BJ (cell line): Measurements from ENCODE around the gene NTRK3. TPM values are rescaled to one million over a fixed set of nuclear protein-coding genes. Genes with fewer than 3 reads are reported as not detected.

ENCODE experiments used
- CTCF ChIA-PET: fragments of 350-600 bp; formaldehyde crosslinking; extraction: SDS; loops from one replicate; lab custom pipeline; 2021; ENCODE audit warnings: antibody characterized with exemption, inconsistent platforms; lab: Yijun Ruan, JAX
- POLR2A ChIA-PET: fragments of 300-600 bp; sonication (Branson Sonifier 250); formaldehyde crosslinking; extraction: SDS; loops from one replicate; lab custom pipeline; 2021; ENCODE audit warnings: antibody characterized with exemption; lab: Charles Lee
- DNase-seq: peaks from one replicate; pipeline ENCODE4 v3.0.0-alpha.2; 2011; ENCODE audit warnings: low read depth
- H3K27me3 ChIP-seq: 2 replicates; pipeline ENCODE4 v1.6.0; 2011; ENCODE audit warnings: low read length; ENCODE audit not compliant: control insufficient read depth, insufficient read depth
- H3K36me3 ChIP-seq: 2 replicates; pipeline ENCODE4 v1.5.1; 2011; ENCODE audit warnings: low read length; ENCODE audit not compliant: control insufficient read depth, insufficient read depth
- H3K4me3 ChIP-seq: 2 replicates; pipeline ENCODE4 v1.5.1; 2011; ENCODE audit warnings: low read depth, mild to moderate bottlenecking, control low read depth, low read length
- polyA plus RNA-seq: library from polyadenylated mRNA; depleted of rRNA; stranded (reverse); fragments of >200 nt; gene quantifications from 2 replicates; pipeline ENCODE4 v1.2.3, GENCODE V29; 2011
- TF ChIP-seq, protein P1 (sequence below): IDR thresholded peaks from 2 replicates; pipeline ENCODE4 v1.5.1; 2011; ENCODE audit warnings: low read depth, mild to moderate bottlenecking, control low read depth, inconsistent platforms, low read length, moderate library complexity; ENCODE audit not compliant: insufficient read depth

NTRK3 gene
- polyA plus RNA-seq, 1 experiment = 0.12 TPM

DNA sequence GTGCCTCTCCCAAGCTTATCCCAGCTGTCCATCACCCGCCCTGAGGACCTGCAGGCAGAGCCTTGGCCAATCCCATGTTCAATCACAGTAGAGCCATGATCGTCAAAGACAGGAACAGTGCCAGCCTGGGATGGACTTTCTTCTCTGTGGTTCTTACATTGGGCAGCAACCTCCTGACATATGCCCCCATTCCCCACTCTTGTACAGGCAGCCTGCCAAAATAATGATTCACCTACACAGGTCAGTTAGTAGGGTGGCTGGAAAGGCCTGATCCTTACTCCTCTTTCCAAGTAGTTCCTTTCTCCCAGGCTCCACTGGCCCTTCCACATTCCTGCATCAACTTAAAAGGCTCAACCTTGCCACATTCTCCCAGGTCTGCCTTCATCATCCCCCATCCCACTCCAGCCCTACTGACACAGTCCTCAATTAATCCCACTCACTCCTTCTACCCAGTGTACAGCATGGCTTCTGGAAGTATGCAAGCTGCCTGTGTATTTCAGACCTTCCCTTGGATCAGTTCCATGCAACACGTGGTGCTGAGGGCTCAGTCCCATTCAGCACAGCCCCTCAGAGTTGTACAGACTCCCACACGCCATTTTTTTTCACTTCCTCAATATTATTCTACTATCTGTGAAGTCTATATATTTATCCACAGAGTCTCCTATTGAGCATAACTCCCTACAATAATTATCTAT is 189.8 kb downstream of the NTRK3 start:
- POLR2A ChIA-PET = no interaction called here
- H3K27me3 ChIP-seq = no peaks in the 10 kb centered on the region
- H3K36me3 ChIP-seq = no peaks in the 10 kb centered on the region
- TF ChIP-seq, protein P1, sequence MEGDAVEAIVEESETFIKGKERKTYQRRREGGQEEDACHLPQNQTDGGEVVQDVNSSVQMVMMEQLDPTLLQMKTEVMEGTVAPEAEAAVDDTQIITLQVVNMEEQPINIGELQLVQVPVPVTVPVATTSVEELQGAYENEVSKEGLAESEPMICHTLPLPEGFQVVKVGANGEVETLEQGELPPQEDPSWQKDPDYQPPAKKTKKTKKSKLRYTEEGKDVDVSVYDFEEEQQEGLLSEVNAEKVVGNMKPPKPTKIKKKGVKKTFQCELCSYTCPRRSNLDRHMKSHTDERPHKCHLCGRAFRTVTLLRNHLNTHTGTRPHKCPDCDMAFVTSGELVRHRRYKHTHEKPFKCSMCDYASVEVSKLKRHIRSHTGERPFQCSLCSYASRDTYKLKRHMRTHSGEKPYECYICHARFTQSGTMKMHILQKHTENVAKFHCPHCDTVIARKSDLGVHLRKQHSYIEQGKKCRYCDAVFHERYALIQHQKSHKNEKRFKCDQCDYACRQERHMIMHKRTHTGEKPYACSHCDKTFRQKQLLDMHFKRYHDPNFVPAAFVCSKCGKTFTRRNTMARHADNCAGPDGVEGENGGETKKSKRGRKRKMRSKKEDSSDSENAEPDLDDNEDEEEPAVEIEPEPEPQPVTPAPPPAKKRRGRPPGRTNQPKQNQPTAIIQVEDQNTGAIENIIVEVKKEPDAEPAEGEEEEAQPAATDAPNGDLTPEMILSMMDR = no peak
- H3K4me3 ChIP-seq = no peak overlapping the region
- CTCF ChIA-PET = no interaction called here
- no peak for DNase-seq

DNA sequence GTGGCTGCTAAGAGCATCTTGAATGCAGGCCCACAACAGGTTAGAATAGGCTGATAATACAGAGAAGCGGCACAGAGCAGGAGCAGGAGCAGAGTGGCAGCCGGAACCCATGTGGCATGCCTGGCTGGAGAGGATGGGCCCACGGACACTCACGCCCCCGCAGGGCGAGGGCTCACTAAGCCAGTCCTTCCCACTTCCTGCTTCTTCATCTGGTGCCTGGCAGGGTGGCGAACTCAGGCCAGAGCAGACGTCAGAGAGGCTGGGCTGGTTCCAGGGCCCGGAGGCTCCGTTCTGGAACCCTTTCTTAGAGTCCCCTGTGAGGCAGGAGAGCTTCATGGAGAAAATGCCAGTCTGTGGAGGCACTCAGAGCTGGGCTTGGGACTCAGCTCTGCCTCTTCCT is 195.1 kb downstream of the NTRK3 start:
- TF ChIP-seq, protein P1 = no peak
- Histone ChIP-seq H3K4me3 (no peak overlapping the region), H3K36me3 (no peaks in the 10 kb centered on the region), H3K27me3 (no peaks in the 10 kb centered on the region)
- POLR2A ChIA-PET = no interaction called here
- CTCF ChIA-PET = no interaction called here
- no peak for DNase-seq

DNA sequence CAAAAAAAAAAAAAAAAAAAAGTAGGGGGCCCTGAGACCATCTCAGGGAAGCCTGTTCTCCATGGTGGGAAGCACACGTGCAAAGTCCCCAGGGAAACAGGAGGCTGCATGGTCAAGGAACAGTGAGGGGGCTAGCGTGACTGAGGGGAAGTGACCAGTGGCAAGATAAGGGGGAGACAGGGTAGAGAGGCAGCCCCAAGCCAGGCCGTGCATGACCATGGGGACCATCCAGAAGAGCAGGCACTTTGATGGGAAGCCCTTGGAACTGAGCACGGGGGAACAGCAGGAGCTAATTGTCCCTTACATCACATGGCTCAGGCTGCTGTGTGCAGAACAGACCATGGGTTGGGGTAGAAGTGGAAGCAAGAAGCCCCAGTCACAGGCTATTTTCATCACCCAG is 196.2 kb downstream of the NTRK3 start:
- DNase-seq = no peak
- H3K4me3 ChIP-seq = no peak overlapping the region
- POLR2A ChIA-PET = no interaction called here
- CTCF ChIA-PET = no interaction called here
- no peaks in the 10 kb centered on the region for H3K27me3 ChIP-seq
- TF ChIP-seq, protein P1 = no peak
- no peaks in the 10 kb centered on the region for H3K36me3 ChIP-seq

DNA sequence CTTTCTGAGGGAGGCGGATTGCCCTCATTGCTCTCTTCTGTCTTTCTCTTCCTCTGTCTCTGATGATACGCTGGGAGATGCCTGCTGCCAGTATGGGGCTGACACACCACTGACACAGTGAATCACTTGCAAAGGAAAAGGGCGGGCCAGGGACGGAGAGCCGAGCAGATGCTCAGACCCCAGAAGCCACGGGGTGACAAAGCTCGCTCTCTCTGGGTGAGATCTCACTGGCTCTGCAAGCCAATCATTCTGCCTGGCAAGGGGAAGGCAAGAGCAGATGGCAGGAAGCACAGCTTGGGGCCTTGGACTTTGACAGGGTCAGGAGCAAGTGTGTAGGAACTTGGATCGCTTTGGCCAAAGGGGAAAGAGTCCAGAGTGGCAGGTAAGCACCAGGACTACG is 198.7 kb downstream of the NTRK3 start:
- TF ChIP-seq, protein P1 = no peak
- no peak for DNase-seq
- Histone ChIP-seq H3K36me3 (no peaks in the 10 kb centered on the region), H3K4me3 (no peak overlapping the region), H3K27me3 (no peaks in the 10 kb centered on the region)
- ChIA-PET CTCF (no interaction called here), POLR2A (no interaction called here)

DNA sequence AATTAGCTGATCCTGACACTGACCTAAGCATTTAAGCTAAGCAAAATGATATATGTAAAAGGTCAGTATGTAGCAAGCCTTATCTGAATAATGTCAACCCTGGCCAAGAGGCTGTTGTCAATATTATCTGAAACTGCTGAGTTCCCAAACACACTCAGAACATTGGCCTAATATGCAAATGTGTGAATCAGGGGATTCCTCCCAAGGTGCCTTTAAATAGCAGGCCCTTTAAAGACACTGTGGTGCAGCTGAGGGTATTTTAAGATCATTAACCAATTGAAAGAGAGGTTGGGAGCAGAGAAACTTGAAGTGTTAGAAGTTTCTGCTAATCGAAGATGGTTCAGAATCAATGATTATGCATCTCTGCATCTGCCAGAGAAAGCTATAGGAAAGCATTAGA is 207.0 kb downstream of the NTRK3 start:
- Histone ChIP-seq H3K4me3 (no peak overlapping the region), H3K27me3 (no peaks in the 10 kb centered on the region), H3K36me3 (no peaks in the 10 kb centered on the region)
- TF ChIP-seq, protein P1 = no peak
- no peak for DNase-seq
- POLR2A ChIA-PET = no interaction called here
- CTCF ChIA-PET = no interaction called here
